NCI-H1092 (cell line): ENCODE results near the gene POLRMT.
"Not testable (repeated sequence)": the region's sequence is repeated elsewhere in the genome, so short reads cannot be mapped to it uniquely, and the experiment has no call there.

Experiments
- DNase-seq: peaks from one replicate; lab custom pipeline; 2025; lab: John Stamatoyannopoulos, UW

POLRMT gene

DNA sequence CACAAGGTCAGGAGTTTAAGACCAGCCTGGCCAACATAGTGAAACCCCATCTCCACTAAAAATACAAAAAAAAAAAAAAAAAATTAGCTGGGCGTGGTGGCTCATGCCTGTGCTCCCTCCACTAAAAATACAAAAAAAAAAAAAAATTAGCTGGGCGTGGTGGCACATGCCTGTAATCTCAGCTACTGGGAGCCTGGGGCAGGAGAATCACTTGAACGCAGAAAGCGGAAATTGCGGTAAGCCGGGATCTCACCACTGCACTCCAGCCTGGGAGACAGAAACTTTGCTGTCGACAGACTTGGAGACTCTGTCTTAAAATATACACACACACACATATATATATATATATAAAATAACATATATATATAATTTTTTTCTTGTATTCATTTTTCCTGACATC is 6.8 kb downstream of the POLRMT start:
- not testable (repeated sequence) for DNase-seq

- no peak for DNase-seq
Measured at GRCh38 chr19:625257-625656, 8.1 kb downstream of the POLRMT start.

DNA sequence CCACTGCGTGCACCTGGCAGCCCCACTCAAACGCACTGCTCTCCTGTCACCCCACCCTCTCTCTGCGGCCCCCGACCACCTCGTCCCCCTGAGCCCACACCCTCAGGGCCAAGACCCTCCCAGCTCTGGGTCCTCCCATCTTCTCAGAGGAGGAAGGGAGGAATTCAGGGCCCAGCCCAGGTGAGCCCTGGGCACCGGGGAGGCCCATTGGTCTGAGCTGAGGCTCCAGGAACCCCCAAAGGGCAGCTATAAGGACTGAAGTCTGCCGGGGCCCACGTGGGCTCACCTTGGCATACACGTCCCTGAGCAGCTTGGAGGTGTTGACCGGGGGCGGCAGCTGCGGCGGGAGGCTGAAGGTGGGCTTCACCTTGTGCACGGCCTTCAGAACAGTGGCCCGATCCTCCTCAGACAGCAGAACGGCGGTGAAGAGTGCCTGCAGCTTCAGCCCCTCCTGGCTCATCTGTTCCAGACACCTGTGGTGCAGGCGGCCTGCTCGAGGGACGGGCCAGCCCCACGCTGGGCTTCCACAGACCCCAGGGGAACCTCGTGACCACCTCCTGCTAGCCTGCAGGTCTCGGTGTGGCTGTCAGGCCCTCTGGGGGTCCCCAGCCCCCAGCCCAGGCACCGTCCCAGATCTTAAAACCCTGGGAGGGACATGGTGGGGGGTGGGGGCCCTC is 8.8 kb downstream of the POLRMT start:
- DNase-seq, result no peak

DNA sequence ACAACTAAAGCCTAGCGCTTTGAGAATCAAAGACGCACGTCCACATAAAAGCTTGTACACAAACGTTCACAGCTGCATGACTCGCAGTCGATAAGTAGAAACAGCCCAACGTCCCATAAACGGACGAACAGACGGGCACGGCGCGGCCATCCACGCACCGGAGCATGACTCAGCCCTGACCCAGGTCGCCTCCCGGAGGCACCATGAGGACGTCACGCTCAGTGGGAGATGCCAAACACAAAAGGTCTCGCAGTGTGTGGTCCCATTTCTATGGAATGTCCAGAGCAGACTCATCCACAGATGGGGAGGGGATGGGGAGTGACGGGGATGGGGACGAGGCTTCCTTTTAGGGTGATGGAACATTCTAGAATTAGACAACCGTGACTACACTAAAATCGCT is 9.4 kb downstream of the POLRMT start:
- DNase-seq, result no peak

DNA sequence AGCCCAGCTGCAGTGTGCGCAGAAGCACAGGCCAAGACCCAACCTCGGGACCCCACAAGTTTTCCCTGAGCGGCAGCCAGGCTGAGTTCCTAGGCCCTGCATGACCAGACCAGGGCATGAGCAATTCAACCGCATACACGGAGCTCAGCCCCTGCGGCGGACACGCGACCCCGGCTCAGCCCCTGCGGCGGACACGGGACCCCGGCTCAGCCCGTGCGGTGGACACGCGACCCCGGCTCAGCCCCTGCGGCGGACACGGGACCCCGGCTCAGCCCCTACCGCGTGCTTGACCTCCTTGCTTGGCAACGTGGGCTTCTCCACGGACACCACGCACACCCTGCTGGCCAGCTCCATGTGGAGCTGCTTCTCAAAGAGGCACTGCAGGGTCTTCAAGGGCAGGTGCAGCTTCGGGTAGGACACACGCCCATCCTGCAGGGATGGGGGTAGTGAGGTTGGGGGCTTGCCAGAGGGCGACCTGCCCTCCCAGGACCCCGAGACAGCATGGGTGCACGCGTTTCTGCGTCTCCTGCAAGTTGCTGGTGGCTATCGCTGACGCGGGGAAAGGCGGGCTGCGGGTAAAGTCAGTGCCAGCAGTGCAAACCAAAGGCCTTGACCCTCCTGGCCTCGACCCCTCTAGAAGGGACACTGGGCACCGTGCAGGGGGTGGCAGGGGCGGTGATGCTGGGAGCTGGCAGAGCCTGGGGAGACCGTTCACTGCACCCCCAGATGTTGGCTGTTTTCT is 10.0 kb downstream of the POLRMT start:
- no peak for DNase-seq

DNA sequence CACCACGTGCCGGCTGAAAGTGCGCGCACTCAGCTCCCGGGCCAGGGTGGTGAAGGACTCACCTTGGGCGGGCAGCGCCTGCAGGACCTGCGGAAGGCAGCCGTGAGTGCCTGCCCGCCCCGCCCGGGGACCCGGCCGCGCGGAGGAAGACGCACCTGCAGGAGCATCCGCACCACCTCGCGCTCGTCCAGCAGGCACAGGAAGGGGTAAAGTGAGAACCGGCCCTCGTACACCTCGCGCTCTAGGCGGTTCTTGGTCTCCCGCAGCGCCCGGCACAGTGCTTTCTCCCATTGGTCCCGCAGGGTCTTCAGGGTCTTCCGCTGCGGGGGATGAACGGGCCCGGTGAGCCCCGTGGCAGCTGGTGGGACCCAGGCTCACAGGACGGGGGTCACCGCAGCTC is 10.7 kb downstream of the POLRMT start:
- no peak for DNase-seq

DNA sequence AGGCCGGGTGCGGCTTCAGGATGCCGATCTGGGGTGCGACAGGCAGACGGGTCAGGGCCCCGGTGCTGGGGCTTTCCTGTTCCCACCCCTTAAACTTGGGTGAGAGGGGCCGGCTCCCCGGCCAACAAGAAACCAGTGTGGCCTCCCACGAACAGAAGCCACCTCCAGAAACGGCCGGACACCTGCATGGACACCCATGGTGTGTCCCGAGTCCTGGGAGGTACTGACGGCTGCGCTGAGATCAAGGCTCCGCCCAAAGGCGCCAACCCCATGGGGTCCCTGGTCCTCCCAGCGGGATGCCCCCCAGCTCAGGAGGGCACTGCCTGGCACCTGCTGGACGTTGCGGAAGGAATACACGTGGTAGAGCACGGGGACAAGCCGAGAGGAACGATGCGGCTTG is 11.5 kb downstream of the POLRMT start:
- no peak for DNase-seq

- DNase-seq, result not testable (repeated sequence)
Measured at GRCh38 chr19:621191-621590, 12.1 kb downstream of the POLRMT start.

DNA sequence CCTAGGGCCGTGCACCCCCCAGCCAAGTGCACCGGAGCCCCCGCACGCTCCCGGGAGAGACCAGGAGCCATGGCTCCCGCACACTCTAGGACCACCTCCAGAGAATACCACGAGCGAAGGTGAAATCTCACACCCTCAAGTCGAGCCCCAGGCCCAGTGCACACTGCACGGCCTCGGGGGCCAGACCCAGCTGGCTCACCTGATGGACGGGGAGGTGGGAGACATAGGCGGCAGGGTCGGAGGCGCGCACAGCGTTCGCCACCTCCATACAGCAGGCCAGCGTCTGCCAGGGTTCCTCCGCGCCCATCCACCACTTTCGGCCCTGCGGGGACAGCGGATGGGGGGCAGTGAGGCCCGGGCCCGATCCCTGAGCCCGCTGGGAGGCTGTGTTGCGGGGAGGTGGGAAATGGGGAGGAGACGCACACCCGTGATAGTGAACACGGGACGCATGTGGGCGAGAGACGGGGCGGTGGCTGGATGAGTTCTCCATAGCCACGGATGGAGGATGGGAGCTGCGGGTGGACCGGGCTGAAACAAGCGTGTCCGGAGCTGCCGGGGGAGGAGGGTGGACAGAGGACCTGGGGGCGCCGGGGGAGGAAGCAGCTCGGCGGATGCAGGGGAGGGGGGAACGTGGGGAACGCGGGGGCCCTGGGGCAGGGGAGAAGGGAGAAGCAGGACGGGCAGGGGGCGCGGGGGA is 13.0 kb downstream of the POLRMT start:
- no peak for DNase-seq

GRCh38 chr19:619286-620002 is 13.9 kb downstream of the POLRMT start:
- DNase-seq, result no peak

DNA sequence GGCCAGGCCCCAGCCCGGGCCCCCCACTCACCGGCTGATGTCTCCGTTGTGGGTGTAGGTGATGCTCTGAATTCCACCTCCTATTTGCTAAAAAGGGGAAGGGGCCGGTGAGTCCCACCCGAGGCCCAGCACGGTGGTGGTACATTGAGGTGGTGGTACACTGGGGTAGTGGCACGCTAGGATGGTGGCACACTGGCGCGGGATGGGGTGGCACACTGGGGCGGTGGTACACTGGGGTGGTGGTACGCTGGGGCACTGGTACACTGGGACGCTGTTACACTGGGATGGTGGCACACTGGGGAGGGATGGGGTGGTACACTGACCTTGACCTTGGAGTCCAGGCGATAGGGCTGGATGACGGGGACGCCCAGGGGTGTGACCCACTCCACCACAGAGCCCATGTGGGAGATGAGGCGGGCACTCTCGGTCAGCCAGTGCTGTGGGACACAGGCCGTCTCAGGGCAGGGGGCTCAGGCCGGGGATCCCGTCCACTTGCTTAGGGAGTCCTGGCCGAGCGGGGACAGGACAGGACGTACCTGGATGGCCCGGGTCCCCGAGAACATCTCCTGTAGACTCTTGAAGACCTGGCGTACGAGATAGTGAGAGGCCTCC is 14.6 kb downstream of the POLRMT start:
- no peak for DNase-seq

DNA sequence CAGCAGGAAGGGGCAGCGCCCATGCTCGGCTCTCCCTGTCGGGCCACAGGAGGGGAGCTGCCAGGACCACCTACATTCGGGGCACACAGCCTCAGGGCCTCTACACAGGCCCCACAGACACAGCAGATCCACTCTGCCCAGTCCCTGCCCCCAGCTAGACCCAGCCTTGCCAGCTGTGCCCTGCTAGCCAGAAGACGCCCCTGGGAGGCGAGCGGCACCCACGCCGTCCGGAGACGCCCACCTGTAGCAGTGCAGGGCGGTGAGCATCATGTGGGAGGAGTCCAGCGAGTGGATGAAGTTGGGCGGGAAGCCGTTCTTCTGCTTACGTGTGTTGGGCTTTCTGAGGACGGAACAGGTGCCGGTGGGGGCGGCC is 15.1 kb downstream of the POLRMT start:
- no peak for DNase-seq

DNA sequence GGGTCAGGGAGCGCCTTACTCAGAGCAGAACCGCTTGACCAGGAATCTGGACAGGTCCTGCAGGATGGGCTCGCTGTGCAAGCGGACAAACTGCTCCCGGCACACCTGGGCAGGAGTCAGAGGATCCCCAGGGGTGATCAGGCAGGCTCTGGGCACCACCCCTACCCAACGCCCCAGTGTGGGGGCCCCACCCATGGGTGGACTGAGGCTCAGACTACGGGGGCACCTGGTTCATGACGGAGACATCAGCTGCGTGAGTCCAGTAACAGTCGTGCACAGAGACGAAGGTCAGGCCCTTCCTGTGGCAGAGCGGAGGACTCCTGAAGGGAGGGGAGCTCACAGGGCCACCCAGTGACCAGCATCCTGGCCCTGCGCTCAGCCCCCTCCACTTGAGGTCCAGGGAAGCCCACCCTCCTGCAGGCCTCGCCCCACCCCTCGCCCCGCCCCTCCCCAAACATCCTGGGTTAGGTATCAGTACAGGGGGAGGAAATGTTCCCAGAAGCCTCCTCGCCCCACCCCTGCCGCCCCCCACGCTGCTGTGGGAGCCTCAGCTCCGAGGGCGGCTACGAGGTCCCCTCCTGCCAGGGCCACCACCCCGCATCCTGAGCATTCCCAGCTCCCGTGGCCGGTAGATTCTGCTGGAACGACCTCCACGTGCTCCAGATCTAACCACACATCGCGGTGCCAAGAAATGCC is 15.6 kb downstream of the POLRMT start:
- DNase-seq, result no peak

DNA sequence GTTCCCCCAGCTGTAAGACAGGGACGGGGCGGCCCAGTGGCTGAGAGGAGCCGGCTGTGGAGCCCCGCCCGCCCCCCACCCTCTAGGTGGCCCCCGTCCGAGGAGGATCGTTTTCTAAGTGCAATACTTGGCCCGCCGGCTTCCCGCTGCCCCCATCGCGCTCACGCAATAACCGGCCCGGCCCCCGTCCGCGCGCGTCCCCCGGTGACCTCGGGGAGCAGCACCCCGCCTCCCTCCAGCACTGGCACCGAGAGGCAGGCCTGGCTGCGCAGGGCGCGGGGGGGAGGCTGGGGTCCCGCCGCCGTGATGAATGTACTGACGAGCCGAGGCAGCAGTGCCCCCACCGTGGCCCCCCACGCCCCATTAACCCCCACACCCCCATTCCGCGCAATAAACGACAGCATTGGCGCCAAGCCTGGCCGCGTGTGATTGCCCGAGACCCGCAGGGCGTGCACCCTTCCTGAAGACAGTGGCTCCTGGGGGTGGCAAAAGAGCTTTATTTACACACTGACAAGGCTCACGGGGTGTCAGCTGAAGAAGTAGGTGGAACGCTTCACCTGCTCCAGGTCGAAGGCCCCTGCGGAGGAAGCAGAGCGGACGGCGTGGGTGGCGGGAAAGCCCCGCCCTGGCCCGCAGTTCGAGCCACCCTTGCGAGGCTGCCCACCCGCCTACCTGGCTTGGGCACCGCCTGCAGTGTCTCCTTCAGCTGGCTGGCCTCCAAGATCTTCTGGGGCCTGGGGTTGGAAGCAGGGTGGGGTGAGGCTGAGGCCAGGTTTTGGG is 16.4 kb downstream of the POLRMT start:
- no peak for DNase-seq

DNA sequence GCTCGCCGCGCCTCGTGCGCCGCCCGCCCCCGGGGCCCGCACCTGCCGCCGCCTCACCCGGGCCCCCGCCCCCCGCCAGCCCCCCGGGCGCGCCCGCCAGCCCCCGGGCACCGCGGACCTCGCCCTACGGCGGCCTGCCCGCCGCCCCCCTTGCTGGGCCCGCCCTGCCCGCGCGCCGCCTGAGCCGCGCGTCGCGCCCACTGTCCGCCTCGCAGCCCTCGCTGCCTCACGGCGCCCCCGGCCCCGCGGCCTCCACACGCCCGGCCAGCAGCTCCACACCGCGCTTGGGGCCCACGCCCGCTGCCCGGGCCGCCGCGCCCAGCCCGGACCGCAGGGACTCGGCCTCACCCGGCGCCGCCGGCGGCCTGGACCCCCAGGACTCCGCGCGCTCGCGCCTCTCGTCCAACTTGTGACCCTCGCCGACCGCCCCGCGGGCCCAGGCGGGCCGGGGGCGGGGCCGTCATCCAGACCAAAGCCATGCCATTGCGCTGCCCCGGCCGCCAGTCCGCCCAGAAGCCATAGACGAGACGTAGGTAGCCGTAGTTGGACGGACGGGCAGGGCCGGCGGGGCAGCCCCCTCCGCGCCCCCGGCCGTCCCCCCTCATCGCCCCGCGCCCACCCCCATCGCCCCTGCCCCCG is 17.2 kb downstream of the POLRMT start:
- DNase-seq, result no peak

- DNase-seq, result no peak
Measured at GRCh38 chr19:615619-616018, 17.7 kb downstream of the POLRMT start.

DNA sequence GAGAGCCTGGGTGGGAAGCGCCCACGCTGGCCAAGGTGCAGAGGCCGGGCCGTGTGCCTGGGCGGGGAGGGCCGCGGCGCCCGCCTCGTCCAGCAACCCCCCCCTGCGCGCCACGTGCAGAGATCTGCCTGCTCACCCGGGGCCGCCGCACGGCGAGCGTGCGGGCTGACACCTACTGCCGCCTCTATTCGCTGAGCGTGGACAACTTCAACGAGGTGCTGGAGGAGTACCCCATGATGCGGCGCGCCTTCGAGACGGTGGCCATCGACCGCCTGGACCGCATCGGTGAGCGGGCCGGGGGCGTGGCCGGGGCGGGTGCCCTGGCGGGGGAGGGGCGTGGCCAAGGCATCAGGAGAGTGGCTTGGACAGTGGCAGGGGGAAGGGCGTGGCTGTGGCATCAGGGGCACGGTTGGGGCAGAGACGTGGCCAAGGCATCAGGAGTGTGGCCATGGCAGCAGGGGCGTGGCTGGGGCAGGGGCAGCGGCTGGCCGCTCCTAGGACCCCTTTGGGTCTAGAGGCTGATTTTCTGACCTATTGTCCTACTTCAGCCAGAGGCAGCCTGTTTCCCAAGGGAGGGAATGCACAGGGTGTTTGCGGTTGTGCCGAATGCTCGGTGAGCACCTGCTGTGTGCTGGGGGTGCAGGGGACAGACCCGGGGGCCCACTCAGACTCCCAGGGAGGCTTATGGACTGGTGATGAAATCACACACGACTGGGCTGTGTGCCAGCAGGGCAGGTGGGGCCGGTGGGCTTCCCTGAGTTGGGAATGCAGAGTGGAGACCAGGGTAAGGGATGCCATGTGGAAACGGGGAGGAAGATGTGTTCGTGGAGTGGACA is 19.4 kb downstream of the POLRMT start:
- DNase-seq, result no peak

DNA sequence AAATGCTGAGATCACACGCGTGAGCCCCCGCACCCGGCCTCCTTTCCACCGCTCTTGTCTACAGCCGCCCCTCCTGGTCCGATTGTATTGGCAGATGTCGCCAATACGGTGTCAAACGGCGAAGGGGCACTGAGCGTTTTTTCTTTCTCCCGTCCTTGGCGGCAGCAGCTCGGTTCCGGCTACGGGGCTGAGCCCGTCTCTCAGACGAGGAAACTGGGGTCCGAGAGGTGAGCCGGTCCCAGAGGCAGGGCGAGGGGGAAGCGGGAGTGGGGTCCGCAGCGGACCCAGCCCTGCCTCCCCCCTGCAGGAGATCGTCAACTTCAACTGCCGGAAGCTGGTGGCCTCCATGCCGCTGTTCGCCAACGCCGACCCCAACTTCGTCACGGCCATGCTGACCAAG is 20.4 kb downstream of the POLRMT start:
- DNase-seq, result no peak

DNA sequence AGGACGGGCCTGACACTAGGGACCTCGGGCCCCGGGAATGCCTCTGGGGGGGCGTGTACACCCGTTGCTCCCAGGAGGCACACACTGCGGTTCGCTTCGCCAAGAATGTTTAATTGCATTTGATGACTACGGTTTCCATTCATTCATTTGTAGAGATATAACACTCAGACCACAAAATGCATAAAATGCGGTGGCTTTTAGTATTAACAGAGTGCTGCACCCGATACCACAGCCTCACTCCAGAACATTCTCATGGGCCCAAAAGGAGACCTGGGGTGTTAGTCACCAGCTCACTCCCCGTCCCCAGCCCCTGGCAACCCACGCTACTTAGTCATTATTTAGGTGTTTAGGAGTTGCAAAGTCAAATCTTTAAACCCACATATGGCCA is 21.9 kb downstream of the POLRMT start:
- no peak for DNase-seq
